ENCODE measurements around the gene HGFAC. TPM values are rescaled to one million over a fixed set of nuclear protein-coding genes. Genes with fewer than 3 reads are reported as not detected.

Gene HGFAC
- total and polyA plus RNA-seq, 2 experiments from 2014 or later: 2.0 to 2.3 TPM

DNA sequence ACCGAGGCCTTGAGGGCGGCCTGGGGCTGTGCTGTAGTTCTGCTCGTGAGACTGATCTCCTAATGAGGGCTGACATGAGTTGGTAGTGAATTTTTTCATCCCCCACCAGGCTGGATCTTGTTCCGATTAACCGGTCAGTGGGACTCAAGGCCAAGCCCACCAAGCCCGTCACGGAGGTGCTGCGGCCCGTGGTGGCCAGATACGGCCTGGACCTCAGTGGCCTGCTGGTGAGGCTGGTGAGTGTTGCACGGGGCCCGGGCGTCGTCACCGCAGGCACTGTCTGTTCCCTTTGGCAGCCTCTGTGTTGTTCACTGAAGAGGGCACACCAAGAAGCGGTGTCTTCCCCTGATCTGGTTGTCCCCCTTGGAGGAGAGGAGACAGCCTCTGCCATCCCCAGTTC, 18.4 kb upstream of the HGFAC start:
- TF ChIP-seq, protein P1, sequence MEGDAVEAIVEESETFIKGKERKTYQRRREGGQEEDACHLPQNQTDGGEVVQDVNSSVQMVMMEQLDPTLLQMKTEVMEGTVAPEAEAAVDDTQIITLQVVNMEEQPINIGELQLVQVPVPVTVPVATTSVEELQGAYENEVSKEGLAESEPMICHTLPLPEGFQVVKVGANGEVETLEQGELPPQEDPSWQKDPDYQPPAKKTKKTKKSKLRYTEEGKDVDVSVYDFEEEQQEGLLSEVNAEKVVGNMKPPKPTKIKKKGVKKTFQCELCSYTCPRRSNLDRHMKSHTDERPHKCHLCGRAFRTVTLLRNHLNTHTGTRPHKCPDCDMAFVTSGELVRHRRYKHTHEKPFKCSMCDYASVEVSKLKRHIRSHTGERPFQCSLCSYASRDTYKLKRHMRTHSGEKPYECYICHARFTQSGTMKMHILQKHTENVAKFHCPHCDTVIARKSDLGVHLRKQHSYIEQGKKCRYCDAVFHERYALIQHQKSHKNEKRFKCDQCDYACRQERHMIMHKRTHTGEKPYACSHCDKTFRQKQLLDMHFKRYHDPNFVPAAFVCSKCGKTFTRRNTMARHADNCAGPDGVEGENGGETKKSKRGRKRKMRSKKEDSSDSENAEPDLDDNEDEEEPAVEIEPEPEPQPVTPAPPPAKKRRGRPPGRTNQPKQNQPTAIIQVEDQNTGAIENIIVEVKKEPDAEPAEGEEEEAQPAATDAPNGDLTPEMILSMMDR (IDR thresholded peaks at IDR 0.05; ENCODE audit: low read depth, low read length): no peak
- Histone ChIP-seq H3K9me3 (ENCODE audit: low read depth) (no peaks in the 10 kb centered on the region), H3K4me3 (no peak overlapping the region), H3K27ac (no peak overlapping the region), H3K4me1 (ENCODE audit: low read depth) (no peaks in the 10 kb centered on the region), H3K27me3 (no peaks in the 10 kb centered on the region), H3K36me3 (no peaks in the 10 kb centered on the region)
- DNase-seq (ENCODE audit: low read depth in 1 of 2, low spot score in 1 of 2): no peak

DNA sequence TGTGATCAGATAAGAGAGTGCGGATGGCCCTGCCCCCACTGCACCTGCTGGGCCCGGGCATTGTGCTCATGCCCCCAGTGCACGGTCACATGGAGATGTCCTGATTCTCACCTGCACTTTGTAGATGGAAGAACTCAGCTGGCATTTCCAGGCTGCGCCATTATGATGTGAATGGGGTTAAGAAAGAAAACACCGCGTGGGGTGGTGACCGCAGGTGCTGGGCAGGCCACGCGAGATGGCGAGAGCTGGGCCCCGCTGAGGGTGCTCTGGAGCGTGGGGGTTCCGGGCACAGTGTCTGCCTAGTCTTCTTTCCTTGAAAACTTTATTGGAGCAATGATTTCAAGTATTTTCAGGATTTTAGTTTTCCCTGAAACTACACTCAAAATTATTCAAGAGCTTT, 17.8 kb upstream of the HGFAC start:
- Histone ChIP-seq H3K4me1 (ENCODE audit: low read depth) (no peaks in the 10 kb centered on the region), H3K9me3 (ENCODE audit: low read depth) (no peaks in the 10 kb centered on the region), H3K36me3 (no peaks in the 10 kb centered on the region), H3K4me3 (no peak overlapping the region), H3K27ac (no peak overlapping the region), H3K27me3 (no peaks in the 10 kb centered on the region)
- no peak for DNase-seq (ENCODE audit: low read depth in 1 of 2, low spot score in 1 of 2)
- TF ChIP-seq, protein P1 (IDR thresholded peaks at IDR 0.05; ENCODE audit: low read depth, low read length): no peak

DNA sequence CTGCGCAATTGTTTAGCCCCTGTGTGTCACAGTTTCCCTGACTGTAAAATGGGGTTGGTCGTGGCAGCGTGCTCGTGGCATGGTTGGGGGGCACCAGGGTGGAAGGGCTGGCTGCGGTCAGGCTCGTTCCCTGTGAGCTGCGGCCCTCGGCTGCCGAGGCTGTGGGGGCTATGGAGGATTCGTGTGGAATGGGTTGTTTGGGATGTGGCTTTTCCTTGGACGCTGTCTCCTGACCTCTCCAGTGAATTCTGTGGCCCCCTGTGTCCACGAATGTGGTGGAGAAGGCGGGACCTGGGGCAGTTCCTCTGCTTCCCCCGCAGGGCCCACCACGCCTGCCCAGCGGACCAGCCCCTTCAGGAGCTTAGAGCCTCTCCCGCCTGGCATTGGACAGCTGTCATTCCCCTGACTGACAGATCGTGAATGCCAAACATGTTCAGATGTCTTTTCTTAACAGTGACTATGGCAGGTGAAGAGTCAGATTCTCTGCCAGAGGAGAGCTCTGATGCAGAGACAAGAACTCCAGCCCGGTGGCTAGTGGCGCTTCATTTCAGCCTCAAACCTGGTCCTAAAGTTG, 17.2 kb upstream of the HGFAC start:
- TF ChIP-seq, protein P1 (IDR thresholded peaks at IDR 0.05; ENCODE audit: low read depth, low read length): no peak
- no peaks in the 10 kb centered on the region for H3K9me3 ChIP-seq (ENCODE audit: low read depth)
- H3K27ac ChIP-seq: no peak overlapping the region
- no peaks in the 10 kb centered on the region for H3K27me3 ChIP-seq
- H3K36me3 ChIP-seq: no peaks in the 10 kb centered on the region
- no peak overlapping the region for H3K4me3 ChIP-seq
- H3K4me1 ChIP-seq (ENCODE audit: low read depth): no peaks in the 10 kb centered on the region
- DNase-seq (ENCODE audit: low read depth in 1 of 2, low spot score in 1 of 2): no peak

DNA sequence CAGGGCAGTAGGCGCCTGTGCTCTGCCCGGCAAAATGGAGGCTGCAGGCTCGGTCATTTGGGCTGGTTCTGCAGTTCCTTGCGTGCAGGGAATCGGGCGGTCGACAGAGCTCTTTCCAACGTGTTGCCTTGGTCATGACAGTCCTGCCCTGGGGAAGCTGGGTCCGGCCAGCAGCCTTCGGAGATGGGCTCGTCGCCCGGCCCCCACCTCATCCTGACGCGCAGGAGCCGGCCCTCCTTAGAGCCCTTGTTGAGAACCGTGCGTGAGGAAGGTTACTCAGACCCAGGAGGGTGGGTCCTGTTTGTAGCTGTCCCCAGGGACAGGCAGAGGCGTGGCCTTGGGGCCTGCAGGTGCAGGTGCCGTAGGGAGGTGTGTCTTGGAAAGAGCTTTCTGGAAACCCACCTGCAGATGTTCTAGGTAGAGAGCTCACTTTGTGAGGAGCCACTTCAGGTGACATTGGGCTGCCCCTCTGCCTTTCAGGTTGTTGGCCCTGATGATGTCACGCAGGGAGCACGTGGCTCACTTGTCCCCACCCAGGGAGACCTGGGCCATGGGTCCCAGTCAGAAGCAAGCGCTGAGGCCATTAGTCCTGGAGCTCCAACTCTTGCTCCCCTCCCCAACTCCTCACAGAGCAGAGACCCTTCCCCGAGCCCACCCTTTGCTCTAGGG, 15.2 kb upstream of the HGFAC start:
- Histone ChIP-seq H3K36me3 (no peaks in the 10 kb centered on the region), H3K4me3 (no peak overlapping the region), H3K27me3 (no peaks in the 10 kb centered on the region), H3K27ac (no peak overlapping the region), H3K9me3 (ENCODE audit: low read depth) (no peaks in the 10 kb centered on the region), H3K4me1 (ENCODE audit: low read depth) (no peaks in the 10 kb centered on the region)
- no peak for DNase-seq (ENCODE audit: low read depth in 1 of 2, low spot score in 1 of 2)
- TF ChIP-seq, protein P1 (IDR thresholded peaks at IDR 0.05; ENCODE audit: low read depth, low read length): no peak

DNA sequence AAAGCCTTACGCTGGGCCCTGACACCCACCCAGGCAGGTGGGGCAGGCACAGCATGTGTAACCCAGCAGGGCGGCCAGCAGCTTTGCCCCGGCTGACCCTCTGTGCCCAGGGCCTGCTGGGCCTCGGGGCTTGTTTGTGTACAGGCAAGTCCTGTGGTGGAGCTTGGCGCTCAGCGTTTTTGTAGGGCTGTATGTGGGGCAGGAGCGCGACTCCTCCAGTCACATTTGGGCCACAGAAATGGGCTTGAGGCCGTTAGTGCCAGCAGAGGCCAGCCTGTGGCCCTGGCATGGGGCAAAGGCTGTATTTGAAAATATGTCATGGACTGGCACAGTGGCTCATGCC, 14.7 kb upstream of the HGFAC start:
- DNase-seq (ENCODE audit: low read depth in 1 of 2, low spot score in 1 of 2): no peak
- no peaks in the 10 kb centered on the region for H3K9me3 ChIP-seq (ENCODE audit: low read depth)
- TF ChIP-seq, protein P1 (IDR thresholded peaks at IDR 0.05; ENCODE audit: low read depth, low read length): no peak
- no peak overlapping the region for H3K4me3 ChIP-seq
- no peaks in the 10 kb centered on the region for H3K4me1 ChIP-seq (ENCODE audit: low read depth)
- H3K36me3 ChIP-seq: no peaks in the 10 kb centered on the region
- H3K27me3 ChIP-seq: no peaks in the 10 kb centered on the region
- H3K27ac ChIP-seq: no peak overlapping the region

Data from cardiac muscle cell (in vitro differentiated cells and primary cell).